Fibroblast of the aortic adventitia (primary cell): ENCODE data around the gene OSBPL9. TPM values are rescaled to one million over a fixed set of nuclear protein-coding genes. Genes with fewer than 3 reads are reported as not detected.

Source experiments
- DNase-seq: peaks from one replicate; pipeline ENCODE4 v3.0.0-alpha.2; 2010; ENCODE audit warnings: low read depth
- H3K4me3 ChIP-seq: 2 replicates; pipeline ENCODE4 v1.5.1; 2011; ENCODE audit warnings: low read depth, mild to moderate bottlenecking, control low read depth, low read length, moderate library complexity
- total RNA-seq: library from RNA; depleted of rRNA; stranded (reverse); fragments of >200 nt; gene quantifications from 2 replicates; pipeline ENCODE4 v1.2.3, GENCODE V29; 2012; ENCODE audit warnings: low replicate concordance
- TF ChIP-seq, protein P1 (sequence below): IDR thresholded peaks from 2 replicates; pipeline ENCODE4 v1.5.1; 2011; ENCODE audit warnings: mild to moderate bottlenecking, low read length, control low read depth, inconsistent platforms; ENCODE audit not compliant: insufficient read depth

OSBPL9 gene
- total RNA-seq, 1 donor: 52.7 TPM

DNA sequence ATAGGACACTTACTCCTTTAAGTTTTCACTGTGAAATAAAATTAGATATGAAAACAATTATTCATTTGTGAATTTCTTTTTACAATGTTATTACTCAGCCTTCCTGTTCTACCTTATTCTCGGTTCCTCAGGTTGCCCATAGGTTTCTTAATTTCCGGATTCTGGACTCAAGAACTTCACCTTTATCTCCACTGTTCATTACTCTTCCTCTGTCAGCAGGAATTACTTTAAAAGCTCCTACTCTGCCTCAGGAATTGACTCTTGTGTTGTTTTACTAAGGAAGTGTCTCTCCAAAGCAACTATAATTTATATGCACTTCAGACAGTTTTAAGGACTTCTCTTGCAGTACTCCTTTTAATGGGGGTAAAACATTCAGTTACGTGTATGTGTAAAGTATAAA lies 123.8 kb downstream of the OSBPL9 start:
- TF ChIP-seq, protein P1, sequence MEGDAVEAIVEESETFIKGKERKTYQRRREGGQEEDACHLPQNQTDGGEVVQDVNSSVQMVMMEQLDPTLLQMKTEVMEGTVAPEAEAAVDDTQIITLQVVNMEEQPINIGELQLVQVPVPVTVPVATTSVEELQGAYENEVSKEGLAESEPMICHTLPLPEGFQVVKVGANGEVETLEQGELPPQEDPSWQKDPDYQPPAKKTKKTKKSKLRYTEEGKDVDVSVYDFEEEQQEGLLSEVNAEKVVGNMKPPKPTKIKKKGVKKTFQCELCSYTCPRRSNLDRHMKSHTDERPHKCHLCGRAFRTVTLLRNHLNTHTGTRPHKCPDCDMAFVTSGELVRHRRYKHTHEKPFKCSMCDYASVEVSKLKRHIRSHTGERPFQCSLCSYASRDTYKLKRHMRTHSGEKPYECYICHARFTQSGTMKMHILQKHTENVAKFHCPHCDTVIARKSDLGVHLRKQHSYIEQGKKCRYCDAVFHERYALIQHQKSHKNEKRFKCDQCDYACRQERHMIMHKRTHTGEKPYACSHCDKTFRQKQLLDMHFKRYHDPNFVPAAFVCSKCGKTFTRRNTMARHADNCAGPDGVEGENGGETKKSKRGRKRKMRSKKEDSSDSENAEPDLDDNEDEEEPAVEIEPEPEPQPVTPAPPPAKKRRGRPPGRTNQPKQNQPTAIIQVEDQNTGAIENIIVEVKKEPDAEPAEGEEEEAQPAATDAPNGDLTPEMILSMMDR: no peak
- no peak overlapping the region for H3K4me3 ChIP-seq
- no peak for DNase-seq

DNA sequence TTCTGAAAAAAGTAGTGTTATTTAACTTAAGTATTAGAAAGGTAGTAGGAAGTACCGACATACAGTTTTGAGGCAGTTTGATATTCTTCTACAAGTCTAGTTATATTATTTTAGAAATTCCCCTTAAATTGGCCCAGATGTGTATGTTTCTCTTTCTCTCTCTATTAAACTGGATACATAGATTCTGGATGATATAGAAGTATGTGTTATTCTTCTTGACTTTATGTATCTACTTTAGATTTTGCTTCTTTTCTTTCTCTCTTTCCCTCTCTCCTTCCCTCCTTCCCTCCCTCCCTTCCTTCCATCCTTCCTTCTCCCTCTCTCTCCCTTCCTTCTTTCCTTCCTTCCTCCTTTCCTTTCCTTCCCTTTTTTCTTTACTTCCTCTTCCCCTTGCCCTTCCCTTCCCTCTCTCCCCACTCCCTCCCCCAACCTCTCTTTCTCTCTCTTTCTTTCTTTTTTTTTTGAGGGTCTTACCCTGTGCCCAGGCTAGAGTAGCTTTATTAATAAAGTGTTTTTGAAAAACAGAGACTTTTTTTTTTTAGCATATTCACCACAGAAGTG lies 124.3 kb downstream of the OSBPL9 start:
- no peak overlapping the region for H3K4me3 ChIP-seq
- DNase-seq: no peak
- TF ChIP-seq, protein P1: no peak

DNA sequence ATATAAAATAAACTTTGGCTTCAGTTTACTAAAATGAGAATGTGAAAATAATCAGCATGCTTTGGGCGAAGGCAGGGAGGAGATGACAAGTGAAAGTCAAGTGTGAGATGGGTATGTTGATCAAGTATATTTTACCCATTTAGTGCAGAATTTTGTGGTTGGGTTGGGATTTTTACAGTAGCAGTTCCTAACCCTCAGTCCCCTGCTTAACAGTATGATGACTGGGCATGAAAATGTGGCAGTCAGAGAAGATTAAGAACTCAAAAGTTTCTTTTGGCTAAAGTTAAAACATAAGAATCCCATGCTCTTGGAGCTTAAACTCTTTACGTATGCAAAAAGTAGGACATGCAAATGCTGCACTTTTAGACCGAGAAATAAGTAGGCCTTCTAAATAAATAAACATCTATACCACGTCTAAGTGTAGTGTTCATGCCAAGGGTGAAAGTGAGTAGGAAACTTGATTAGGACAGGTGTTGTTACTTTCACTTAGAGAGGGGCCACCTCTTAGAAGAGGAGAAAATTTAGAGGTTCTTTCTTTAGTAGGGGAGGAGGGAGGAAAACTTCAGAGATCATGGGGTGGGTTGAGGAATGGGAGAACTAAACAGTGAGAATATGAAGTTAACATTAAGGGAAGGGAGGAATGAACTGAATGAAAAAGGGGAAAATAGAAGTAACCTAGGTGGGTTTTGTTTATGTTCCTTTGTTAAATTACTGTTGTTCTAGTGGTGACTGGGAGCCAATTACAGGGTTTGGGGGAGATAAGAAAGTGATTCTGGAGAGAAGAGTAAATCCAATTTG lies 127.8 kb downstream of the OSBPL9 start:
- no peak overlapping the region for H3K4me3 ChIP-seq
- no peak for DNase-seq
- TF ChIP-seq, protein P1: no peak

DNA sequence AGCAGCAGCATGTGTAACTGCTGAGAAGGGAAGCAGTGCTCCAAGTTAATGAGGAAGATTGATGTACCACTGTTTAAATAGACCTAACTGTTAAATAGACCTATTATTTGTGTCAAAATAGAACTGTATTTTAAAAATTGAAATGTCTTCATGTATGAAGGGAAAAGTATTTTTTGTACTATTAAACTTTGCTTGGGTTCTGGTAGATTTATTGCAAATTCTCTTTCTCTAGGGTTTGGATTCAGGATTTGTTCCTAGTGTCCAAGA lies 128.3 kb downstream of the OSBPL9 start:
- TF ChIP-seq, protein P1: no peak
- DNase-seq: no peak
- H3K4me3 ChIP-seq: no peak overlapping the region

DNA sequence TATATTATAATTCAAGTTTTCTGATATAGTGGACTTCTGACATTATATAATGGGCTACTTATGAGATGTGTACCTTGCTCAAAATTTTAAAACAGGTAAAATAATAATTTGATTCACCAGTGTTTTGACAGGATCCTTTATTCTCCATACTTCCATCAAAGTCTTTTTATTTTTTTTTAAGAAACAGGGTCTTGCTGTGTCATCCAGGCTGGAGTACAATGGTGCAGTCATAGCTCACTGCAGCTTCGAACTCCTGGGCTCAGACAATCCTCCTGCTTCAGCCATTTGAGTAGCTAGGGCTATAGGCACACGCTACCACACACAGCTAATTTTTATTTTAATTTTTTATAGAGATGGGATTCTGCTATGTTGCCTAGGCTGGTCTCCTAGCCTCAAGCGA lies 132.3 kb downstream of the OSBPL9 start:
- TF ChIP-seq, protein P1: no peak
- no peak overlapping the region for H3K4me3 ChIP-seq
- DNase-seq: no peak

DNA sequence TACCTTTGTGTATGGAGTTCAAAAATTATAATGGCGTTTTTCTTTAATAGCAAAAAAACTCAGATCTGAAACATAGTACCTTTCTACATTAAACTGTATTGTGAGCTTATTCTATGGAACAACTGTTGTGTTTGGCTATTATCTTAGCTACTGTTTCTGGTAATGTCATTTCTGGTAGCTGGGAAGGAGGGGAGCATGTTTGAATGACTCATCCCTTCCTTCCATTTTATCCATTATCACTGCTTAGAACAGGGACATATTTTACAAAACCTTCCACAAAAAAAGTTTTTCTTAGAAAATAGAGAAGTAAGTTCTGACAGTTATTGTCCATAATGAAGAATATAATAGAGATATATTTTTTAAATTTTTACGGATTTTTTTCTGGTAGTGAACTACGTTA lies 133.3 kb downstream of the OSBPL9 start:
- peak; percentile 36 for DNase-seq
- no peak overlapping the region for H3K4me3 ChIP-seq
- TF ChIP-seq, protein P1: no peak
